ENCODE data around the gene ZCCHC7. TPM values are rescaled to one million over a fixed set of nuclear protein-coding genes. Genes with fewer than 3 reads are reported as not detected.
"Not testable (repeated sequence)": the region's sequence is repeated elsewhere in the genome, so short reads cannot be mapped to it uniquely, and the experiment has no call there.

ZCCHC7 gene
- total RNA-seq, 1 donor from 2014 or later: 20.9 TPM

- intact Hi-C loops (cut with DNase I): no loop called here
- TF ChIP-seq, protein P1, sequence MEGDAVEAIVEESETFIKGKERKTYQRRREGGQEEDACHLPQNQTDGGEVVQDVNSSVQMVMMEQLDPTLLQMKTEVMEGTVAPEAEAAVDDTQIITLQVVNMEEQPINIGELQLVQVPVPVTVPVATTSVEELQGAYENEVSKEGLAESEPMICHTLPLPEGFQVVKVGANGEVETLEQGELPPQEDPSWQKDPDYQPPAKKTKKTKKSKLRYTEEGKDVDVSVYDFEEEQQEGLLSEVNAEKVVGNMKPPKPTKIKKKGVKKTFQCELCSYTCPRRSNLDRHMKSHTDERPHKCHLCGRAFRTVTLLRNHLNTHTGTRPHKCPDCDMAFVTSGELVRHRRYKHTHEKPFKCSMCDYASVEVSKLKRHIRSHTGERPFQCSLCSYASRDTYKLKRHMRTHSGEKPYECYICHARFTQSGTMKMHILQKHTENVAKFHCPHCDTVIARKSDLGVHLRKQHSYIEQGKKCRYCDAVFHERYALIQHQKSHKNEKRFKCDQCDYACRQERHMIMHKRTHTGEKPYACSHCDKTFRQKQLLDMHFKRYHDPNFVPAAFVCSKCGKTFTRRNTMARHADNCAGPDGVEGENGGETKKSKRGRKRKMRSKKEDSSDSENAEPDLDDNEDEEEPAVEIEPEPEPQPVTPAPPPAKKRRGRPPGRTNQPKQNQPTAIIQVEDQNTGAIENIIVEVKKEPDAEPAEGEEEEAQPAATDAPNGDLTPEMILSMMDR (IDR thresholded peaks at IDR 0.05): no peak
- Histone ChIP-seq H3K4me3 (no peak overlapping the region), H3K27me3 (no peaks in the 10 kb centered on the region), H3K4me1 (no peaks in the 10 kb centered on the region), H3K27ac (no peak overlapping the region), H3K9me3 (no peaks in the 10 kb centered on the region), H3K36me3 (no peaks in the 10 kb centered on the region)
- DNase-seq (no peak), ATAC-seq (no peak)
Measured at GRCh38 chr9:37290940-37291485, 170.6 kb downstream of the ZCCHC7 start.

DNA sequence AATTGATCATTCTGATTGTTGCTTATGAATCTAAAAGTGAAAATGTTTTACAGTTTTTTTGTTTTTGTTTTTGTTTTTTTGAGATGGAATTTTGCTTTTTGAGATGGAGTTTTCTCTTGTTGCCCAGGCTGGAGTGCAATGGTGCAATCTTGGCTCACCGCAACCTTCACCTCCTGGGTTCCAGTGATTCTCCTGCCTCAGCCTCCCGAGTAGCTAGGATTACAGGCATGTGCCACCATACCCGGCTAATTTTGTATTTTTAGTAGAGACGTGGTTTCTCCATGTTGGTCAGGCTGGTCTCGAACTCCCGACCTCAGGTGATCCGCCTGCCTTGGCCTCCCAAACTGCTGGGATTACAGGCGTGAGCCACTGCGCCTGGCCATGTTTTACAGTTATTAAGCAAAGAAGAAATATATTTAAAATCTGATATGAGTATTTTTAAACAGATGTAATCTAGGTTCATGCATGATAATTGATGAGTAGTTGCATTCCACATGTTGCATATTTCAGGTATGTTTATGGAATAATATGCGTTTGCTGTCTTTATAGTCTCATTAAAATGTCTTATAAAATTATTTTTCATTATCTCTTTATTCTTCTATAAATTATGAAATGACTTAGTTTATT is 171.4 kb downstream of the ZCCHC7 start:
- H3K27ac ChIP-seq; ATAC-seq; H3K27me3 ChIP-seq; DNase-seq; H3K36me3 ChIP-seq; intact Hi-C loops (cut with DNase I); H3K4me1 ChIP-seq; H3K4me3 ChIP-seq; H3K9me3 ChIP-seq: not testable (repeated sequence)

GRCh38 chr9:37292896-37293295 is 172.5 kb downstream of the ZCCHC7 start:
- Histone ChIP-seq H3K4me3 (no peak overlapping the region), H3K36me3 (no peaks in the 10 kb centered on the region), H3K4me1 (no peaks in the 10 kb centered on the region), H3K27me3 (no peaks in the 10 kb centered on the region), H3K27ac (no peak overlapping the region), H3K9me3 (no peaks in the 10 kb centered on the region)
- ATAC-seq: no peak
- DNase-seq: no peak
- TF ChIP-seq, protein P1 (IDR thresholded peaks at IDR 0.05): no peak
- intact Hi-C loops (cut with DNase I): no loop called here

DNA sequence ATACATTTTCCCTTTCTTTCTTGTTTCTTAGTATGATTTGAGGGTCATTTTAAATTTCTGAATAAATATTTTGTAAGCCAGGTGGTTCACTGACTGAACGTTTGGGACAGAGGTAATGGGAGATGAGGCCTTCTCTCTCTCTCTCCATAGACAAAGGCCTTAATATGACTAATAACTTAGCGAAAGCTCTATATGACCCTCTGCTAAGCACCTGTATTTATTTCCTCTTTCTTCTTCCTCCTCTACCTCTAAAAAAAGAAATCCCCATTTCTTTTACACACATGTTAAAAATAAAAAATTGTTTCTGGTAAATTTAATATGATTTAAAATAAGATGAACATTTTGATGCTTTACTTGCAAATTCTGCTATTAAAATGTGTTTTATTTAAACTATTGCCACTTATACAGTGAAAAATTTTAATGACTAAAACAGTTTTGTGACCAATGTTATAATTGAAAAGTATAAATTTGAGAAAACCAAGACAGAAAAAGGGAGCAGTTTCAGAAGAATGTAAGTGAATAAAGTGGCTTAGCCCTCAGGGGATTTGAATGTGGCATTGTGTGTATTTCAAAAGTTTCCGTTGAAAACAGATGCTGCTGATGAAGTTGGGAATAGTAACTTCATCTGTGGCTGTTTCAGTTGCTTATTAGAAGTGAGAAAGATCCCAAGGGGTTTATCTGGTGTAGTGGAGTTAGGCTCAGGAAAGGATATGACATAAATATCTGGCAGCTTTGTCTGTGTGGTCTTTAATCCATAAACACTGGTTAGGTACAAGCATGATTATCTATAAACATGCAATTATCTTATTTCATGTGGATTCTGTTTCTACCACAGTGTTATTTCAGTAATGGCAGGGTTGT is 173.5 kb downstream of the ZCCHC7 start:
- intact Hi-C loops (cut with DNase I): no loop called here
- Histone ChIP-seq H3K27ac (no peak overlapping the region), H3K4me1 (no peaks in the 10 kb centered on the region), H3K4me3 (no peak overlapping the region), H3K36me3 (no peaks in the 10 kb centered on the region), H3K9me3 (no peaks in the 10 kb centered on the region), H3K27me3 (no peaks in the 10 kb centered on the region)
- ATAC-seq (no peak), DNase-seq (no peak)
- TF ChIP-seq, protein P1 (IDR thresholded peaks at IDR 0.05): no peak

GRCh38 chr9:37295178-37295577 is 174.8 kb downstream of the ZCCHC7 start:
- no peak for ATAC-seq

More at GRCh38 chr9:37295178-37295577, 174.8 kb downstream of the ZCCHC7 start:
- H3K36me3 ChIP-seq: no peaks in the 10 kb centered on the region
- H3K27ac ChIP-seq: no peak overlapping the region
- H3K27me3 ChIP-seq: no peaks in the 10 kb centered on the region
- no peak for DNase-seq
- H3K4me3 ChIP-seq: no peak overlapping the region
- TF ChIP-seq, protein P1 (IDR thresholded peaks at IDR 0.05): no peak
- H3K4me1 ChIP-seq: no peaks in the 10 kb centered on the region
- H3K9me3 ChIP-seq: no peaks in the 10 kb centered on the region
- intact Hi-C loops (cut with DNase I): no loop called here
